Ovary (tissue), 3 donors: ENCODE results near the gene MCUR1.

Experiments used
- EP300 ChIP-seq: sonication (generic); formaldehyde crosslinking; IDR thresholded peaks from one replicate; pipeline ENCODE4 v1.6.1; 2017; ENCODE audit warnings: antibody characterized with exemption
- POLR2A ChIP-seq: fragments of 450-650 bp; IDR thresholded peaks from one replicate; pipeline ENCODE4 v1.6.1; 2017; ENCODE audit warnings: antibody characterized with exemption, mild to moderate bottlenecking, moderate library complexity
- TF ChIP-seq, protein P1 (sequence below), 3 donors: fragments of 450-650 bp in 2 of 3; fragments of 200-600 bp in 1 of 3; IDR thresholded peaks; one replicate each; pipeline versions ENCODE4 v1.5.1 to v1.8.0; 2016 to 2022; ENCODE audit warnings: antibody characterized with exemption in 3 of 3, mild to moderate bottlenecking in 1 of 3
- donor health status: DM: no; HTN: no; CAD: no.

GRCh38 chr6:13848522-13849150, 34.3 kb upstream of the MCUR1 start:
- no peak for TF ChIP-seq EP300
- TF ChIP-seq, protein P1, sequence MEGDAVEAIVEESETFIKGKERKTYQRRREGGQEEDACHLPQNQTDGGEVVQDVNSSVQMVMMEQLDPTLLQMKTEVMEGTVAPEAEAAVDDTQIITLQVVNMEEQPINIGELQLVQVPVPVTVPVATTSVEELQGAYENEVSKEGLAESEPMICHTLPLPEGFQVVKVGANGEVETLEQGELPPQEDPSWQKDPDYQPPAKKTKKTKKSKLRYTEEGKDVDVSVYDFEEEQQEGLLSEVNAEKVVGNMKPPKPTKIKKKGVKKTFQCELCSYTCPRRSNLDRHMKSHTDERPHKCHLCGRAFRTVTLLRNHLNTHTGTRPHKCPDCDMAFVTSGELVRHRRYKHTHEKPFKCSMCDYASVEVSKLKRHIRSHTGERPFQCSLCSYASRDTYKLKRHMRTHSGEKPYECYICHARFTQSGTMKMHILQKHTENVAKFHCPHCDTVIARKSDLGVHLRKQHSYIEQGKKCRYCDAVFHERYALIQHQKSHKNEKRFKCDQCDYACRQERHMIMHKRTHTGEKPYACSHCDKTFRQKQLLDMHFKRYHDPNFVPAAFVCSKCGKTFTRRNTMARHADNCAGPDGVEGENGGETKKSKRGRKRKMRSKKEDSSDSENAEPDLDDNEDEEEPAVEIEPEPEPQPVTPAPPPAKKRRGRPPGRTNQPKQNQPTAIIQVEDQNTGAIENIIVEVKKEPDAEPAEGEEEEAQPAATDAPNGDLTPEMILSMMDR (IDR thresholded peaks at IDR 0.05), result no peak
- no peak for TF ChIP-seq POLR2A
